ENCODE measurements around the gene RHOG.

The RHOG gene

DNA sequence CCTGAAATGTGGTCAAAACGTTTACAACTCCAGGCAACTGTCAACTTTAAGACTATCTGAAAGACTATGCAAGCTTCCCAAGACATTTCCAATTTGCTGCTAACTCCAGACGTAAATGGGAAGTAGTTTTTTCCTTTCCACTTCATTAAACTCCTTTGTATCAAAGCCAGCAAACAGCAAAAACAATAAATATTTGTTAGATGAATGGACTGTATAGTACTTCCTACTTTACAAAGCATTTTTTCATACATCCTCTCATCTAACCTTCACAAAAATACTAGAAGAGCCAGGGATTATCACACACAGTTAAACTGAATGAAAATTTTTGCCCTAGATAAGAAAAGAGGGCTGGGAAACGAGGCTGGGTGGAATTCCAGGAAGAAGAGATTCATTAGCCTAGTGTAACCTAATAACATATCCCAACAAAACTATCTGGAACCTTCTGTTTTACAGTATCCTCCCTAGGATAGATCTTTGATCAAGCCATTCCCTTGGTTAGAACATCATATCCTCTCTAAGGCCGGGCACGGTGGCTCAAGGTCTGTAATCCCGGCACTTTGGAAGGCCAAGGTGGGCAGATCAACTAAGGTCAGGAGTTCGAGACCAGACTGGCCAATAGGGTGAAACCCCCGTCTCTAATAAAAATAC, 53.9 kb downstream of the RHOG start:
- Histone ChIP-seq H3K4me1 (peaks cover 0 to 35% (median 10%) of the 10 kb centered on the region in 4 donors), H3K27ac (no peak overlapping the region), H3K4me3 (no peak overlapping the region), H3K27me3 (no peaks in the 10 kb centered on the region), H3K9me3 (no peaks in the 10 kb centered on the region), H3K36me3 (peaks cover 0 to 13% (median 5%) of the 10 kb centered on the region in 3 donors)
- no peak for DNase-seq
- TF ChIP-seq, protein P1, sequence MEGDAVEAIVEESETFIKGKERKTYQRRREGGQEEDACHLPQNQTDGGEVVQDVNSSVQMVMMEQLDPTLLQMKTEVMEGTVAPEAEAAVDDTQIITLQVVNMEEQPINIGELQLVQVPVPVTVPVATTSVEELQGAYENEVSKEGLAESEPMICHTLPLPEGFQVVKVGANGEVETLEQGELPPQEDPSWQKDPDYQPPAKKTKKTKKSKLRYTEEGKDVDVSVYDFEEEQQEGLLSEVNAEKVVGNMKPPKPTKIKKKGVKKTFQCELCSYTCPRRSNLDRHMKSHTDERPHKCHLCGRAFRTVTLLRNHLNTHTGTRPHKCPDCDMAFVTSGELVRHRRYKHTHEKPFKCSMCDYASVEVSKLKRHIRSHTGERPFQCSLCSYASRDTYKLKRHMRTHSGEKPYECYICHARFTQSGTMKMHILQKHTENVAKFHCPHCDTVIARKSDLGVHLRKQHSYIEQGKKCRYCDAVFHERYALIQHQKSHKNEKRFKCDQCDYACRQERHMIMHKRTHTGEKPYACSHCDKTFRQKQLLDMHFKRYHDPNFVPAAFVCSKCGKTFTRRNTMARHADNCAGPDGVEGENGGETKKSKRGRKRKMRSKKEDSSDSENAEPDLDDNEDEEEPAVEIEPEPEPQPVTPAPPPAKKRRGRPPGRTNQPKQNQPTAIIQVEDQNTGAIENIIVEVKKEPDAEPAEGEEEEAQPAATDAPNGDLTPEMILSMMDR (IDR thresholded peaks at IDR 0.05): no peak
- intact Hi-C loops (cut with DNase I; ENCODE audit: low total_unique reads): no loop called here

DNA sequence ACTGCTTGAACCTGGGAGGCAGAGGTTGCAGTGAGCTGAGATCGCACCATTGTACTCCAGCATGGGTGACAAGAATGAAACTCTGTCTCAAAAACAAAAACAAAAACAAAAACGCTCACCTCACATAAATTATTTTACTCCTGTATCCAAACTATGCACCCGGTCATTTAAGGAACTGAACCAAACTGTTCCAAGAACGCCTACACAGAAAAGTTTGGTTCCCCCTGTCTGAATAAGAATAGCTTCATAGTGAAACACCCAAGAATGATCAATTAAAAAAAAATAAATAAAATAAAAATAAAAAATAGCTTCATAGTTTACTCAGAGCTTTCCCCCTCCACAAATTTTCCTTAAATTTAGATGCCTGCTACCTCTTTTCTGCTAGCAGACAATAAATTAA, 57.1 kb downstream of the RHOG start:
- peaks cover 8 to 24% (median 15%) of the 10 kb centered on the region in 3 donors for H3K36me3 ChIP-seq
- H3K4me1 ChIP-seq: peaks cover 0 to 37% (median 5%) of the 10 kb centered on the region in 4 donors
- H3K9me3 ChIP-seq: no peaks in the 10 kb centered on the region
- no peaks in the 10 kb centered on the region for H3K27me3 ChIP-seq
- DNase-seq: no peak
- no peak overlapping the region for H3K4me3 ChIP-seq
- no peak overlapping the region for H3K27ac ChIP-seq
- intact Hi-C loops (cut with DNase I; ENCODE audit: low total_unique reads): no loop called here
- TF ChIP-seq, protein P1 (IDR thresholded peaks at IDR 0.05): no peak

DNA sequence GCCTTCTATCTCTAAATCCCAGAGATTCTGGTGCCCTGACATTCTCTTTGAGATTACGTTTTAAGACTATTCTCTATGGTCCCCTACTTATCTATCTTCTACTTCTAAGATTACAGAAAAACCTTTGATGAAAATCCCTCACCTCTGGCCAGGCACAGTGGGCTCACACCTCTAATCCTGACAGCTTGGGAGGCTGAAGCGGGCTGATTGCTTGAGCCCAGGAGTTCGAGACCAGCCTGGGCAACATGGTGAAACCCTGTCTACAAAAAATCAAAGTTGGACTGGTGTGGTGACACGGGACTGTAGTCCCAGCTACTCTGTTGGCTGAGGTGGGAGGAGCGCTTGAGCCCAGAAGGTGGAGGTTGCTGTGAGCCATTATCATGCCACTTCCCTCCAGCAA, 57.8 kb downstream of the RHOG start:
- TF ChIP-seq, protein P1 (IDR thresholded peaks at IDR 0.05): no peak
- H3K27ac ChIP-seq: no peak overlapping the region
- H3K27me3 ChIP-seq: no peaks in the 10 kb centered on the region
- DNase-seq: no peak
- peaks cover 14 to 30% (median 21%) of the 10 kb centered on the region in 3 donors for H3K36me3 ChIP-seq
- H3K9me3 ChIP-seq: no peaks in the 10 kb centered on the region
- H3K4me3 ChIP-seq: no peak overlapping the region
- peaks cover 0 to 37% (median 5%) of the 10 kb centered on the region in 4 donors for H3K4me1 ChIP-seq
- intact Hi-C loops (cut with DNase I; ENCODE audit: low total_unique reads): no loop called here

DNA sequence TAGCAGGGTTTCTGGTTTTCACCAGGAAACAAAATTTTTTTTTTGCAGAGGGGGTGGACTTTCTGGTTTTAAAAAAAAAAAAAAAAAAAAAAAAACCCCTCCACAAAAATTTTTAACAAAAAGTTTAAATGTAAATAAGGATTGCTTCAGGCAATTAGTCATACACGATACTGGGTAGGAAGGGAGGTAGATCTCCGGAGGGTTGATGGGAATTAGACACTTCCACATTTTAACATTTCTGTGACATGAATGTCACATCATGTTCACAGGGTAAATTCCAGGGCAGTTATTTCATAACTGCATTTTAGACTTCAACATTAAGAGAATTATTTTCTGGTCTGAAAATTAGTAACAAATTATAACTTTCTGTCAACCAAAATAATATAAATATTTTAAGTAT, 59.3 kb downstream of the RHOG start:
- H3K36me3 ChIP-seq: peaks cover 30 to 44% (median 34%) of the 10 kb centered on the region in 3 donors
- H3K9me3 ChIP-seq: no peaks in the 10 kb centered on the region
- H3K27ac ChIP-seq: peak overlapping the region in 1 of 2 donors; percentile 30
- DNase-seq: no peak
- no peaks in the 10 kb centered on the region for H3K27me3 ChIP-seq
- H3K4me1 ChIP-seq: peaks cover 0 to 25% (median 1%) of the 10 kb centered on the region in 4 donors
- intact Hi-C loops (cut with DNase I; ENCODE audit: low total_unique reads): no loop called here
- no peak overlapping the region for H3K4me3 ChIP-seq
- TF ChIP-seq, protein P1 (IDR thresholded peaks at IDR 0.05): no peak

Measured in tibial artery (tissue), 4 donors.